GM12875 (cell line): ENCODE measurements around the gene SCN10A.

Experiments used
- H3K4me3 ChIP-seq: one replicate; pipeline ENCODE4 v1.5.1; 2011; ENCODE audit warnings: low read depth, low read length, control low read depth
- TF ChIP-seq, protein P1 (sequence below): IDR thresholded peaks from 2 replicates; pipeline ENCODE4 v1.5.1; 2011; ENCODE audit warnings: low read depth, mild to moderate bottlenecking, control low read depth, inconsistent platforms, low read length, moderate library complexity, borderline replicate concordance; ENCODE audit not compliant: insufficient read depth

SCN10A gene

DNA sequence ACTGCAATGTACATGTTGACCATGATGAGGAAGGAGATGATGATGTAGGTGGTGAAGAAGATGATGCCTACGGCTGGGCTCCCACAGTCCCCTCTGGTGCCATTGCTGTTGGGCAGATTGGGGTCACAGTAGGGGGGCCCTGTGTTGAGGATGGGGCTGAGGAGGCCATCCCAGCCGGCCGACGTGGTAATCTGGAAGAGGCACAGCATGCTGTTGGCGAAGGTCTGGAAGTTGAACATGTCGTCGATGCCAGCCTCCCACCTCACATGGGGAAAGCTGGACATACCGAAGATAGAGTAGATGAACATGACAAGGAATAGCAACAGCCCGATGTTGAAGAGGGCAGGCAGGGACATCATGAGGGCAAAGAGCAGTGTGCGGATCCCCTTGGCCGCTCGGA, 118.0 kb downstream of the SCN10A start:
- no peak overlapping the region for H3K4me3 ChIP-seq
- TF ChIP-seq, protein P1, sequence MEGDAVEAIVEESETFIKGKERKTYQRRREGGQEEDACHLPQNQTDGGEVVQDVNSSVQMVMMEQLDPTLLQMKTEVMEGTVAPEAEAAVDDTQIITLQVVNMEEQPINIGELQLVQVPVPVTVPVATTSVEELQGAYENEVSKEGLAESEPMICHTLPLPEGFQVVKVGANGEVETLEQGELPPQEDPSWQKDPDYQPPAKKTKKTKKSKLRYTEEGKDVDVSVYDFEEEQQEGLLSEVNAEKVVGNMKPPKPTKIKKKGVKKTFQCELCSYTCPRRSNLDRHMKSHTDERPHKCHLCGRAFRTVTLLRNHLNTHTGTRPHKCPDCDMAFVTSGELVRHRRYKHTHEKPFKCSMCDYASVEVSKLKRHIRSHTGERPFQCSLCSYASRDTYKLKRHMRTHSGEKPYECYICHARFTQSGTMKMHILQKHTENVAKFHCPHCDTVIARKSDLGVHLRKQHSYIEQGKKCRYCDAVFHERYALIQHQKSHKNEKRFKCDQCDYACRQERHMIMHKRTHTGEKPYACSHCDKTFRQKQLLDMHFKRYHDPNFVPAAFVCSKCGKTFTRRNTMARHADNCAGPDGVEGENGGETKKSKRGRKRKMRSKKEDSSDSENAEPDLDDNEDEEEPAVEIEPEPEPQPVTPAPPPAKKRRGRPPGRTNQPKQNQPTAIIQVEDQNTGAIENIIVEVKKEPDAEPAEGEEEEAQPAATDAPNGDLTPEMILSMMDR = no peak

DNA sequence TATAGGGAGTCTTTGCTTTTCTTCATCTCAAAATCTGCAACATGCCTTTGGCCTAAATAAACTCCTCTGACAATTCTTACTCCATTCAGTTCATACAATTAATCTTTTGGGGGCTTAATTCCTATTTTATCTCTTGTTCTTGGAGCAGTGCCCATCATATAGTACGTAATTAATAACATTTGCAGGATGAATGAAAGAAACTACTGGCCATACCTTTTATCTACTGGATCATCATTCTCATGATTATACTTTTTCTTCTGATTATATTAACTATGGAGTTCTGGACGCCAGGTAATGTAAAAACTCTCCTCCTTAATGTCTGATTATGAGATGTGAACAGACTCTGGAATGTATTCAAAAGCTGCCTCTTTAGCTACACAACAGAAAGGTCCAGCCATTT, 120.0 kb downstream of the SCN10A start:
- TF ChIP-seq, protein P1 = no peak
- H3K4me3 ChIP-seq = no peak overlapping the region

DNA sequence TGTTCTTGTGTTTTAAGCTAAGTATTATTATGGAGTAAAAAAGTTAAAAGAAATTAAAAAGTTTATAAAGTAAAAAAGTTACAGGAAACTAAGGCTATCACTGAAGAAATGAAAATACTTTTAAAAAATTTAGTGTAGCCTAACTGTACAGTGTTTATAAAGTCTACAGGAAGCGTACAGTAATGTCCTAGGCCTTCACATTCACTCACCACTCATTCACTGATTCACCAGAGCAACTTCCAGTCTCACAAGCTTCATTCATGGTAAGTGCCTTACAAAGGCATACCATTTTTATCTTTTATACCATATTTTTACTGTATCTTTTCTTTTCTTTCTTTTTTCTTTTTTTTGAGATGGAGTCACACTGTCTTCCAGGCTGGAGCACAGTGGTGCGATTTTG, 125.8 kb downstream of the SCN10A start:
- no peak overlapping the region for H3K4me3 ChIP-seq
- TF ChIP-seq, protein P1 = no peak

DNA sequence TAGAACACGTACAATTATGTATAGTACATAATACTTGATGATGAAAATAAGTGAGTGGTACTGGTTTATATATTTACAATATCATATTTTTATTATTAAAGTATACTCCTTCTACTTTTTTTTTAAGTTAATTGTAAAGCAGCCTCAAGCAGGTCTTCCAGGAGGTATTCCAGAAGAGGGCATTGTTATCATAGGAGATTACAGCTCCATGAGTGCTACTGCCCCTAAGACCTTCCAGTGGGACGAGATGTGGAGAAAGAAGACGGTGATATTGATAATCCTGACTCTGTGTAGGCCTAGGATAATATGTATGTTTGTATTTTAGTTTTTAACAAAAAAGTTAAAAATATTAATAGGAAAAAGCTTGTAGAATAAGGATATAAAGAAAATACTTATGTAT, 126.2 kb downstream of the SCN10A start:
- TF ChIP-seq, protein P1 = no peak
- no peak overlapping the region for H3K4me3 ChIP-seq

DNA sequence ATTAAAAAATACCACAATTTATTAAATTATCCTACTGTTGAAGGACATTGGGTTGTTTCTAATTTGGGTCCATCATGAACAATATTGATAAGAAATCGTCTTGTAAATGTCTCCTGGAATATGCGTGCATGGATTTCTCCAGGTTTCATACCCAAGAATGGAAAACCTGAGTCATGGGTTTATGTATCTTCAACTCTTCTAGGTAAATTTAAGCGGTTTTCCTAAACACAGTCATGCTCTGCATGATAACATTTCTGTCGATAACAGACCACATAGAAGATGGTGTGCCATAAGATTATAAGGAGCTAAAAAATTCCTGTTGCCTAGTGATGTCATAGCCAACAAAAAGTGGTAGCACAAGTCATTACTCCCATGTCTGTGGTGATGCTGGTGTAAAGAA, 126.7 kb downstream of the SCN10A start:
- TF ChIP-seq, protein P1 = no peak
- H3K4me3 ChIP-seq = no peak overlapping the region

DNA sequence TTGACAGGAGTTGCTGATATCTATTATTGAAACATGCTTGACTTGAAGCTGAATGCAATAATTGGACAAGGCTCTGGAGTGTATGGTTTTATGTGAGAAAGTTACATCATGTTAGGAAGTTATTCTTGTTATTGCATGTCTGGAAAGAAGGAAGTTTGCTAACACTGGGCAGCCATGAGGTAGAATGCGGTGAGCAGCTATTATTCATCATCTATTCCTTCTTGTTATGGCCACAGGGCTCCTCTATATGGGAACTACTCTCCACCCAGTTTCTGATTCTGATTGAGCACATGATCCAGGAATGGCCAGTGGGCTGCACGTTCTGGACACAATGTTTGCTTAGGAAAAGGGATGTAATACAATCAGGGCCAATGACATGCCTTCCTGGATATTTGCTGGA, 128.7 kb downstream of the SCN10A start:
- TF ChIP-seq, protein P1 = no peak
- no peak overlapping the region for H3K4me3 ChIP-seq

DNA sequence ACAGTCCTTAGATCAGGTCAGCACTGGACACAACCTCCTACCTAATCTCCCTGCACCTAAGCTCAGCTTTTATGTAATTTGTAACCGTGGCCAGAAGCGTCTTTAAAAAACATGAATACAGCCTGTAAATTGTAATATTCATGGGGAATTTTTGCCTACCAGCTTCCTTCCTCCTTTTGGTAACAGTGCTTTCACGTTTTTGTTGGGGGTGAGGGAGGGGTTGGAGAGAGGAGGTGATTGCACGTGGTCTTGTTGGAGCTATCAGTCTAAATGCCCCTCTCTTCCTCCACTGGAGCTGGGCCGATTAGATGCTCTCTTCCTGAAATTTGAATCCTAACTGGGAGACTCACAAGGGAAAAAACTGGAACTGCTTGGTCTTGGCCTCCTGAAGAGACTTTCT, 131.5 kb downstream of the SCN10A start:
- TF ChIP-seq, protein P1 = no peak

More for the DNA sequence above, 131.5 kb downstream of the SCN10A start:
- H3K4me3 ChIP-seq = no peak overlapping the region
